GM12864 (cell line): ENCODE measurements around the gene SAC3D1.
"Not testable (repeated sequence)": the region's sequence is repeated elsewhere in the genome, so short reads cannot be mapped to it uniquely, and the experiment has no call there.

Experiments
- DNase-seq: peaks from one replicate; pipeline ENCODE4 v3.0.0-alpha.2; 2011; ENCODE audit warnings: low read depth
- H3K4me3 ChIP-seq: 2 replicates; pipeline ENCODE4 v1.5.1; 2011; ENCODE audit warnings: mild to moderate bottlenecking, low read depth, low read length, control low read depth
- TF ChIP-seq, protein P1 (sequence below): IDR thresholded peaks from 2 replicates; pipeline ENCODE4 v1.5.1; 2011; ENCODE audit warnings: low read depth, mild to moderate bottlenecking, moderate library complexity, low read length, control low read depth, inconsistent platforms; ENCODE audit errors: missing control alignments

SAC3D1 gene

GRCh38 chr11:64999478-64999877, 41.5 kb upstream of the SAC3D1 start:
- H3K4me3 ChIP-seq = no peak overlapping the region
- DNase-seq = no peak
- TF ChIP-seq, protein P1, sequence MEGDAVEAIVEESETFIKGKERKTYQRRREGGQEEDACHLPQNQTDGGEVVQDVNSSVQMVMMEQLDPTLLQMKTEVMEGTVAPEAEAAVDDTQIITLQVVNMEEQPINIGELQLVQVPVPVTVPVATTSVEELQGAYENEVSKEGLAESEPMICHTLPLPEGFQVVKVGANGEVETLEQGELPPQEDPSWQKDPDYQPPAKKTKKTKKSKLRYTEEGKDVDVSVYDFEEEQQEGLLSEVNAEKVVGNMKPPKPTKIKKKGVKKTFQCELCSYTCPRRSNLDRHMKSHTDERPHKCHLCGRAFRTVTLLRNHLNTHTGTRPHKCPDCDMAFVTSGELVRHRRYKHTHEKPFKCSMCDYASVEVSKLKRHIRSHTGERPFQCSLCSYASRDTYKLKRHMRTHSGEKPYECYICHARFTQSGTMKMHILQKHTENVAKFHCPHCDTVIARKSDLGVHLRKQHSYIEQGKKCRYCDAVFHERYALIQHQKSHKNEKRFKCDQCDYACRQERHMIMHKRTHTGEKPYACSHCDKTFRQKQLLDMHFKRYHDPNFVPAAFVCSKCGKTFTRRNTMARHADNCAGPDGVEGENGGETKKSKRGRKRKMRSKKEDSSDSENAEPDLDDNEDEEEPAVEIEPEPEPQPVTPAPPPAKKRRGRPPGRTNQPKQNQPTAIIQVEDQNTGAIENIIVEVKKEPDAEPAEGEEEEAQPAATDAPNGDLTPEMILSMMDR = no peak

- TF ChIP-seq, protein P1 = no peak
- no peak overlapping the region for H3K4me3 ChIP-seq
- no peak for DNase-seq
Observed at GRCh38 chr11:65002706-65003105, 38.3 kb upstream of the SAC3D1 start.

GRCh38 chr11:65003282-65003681, 37.7 kb upstream of the SAC3D1 start:
- no peak for DNase-seq
- H3K4me3 ChIP-seq = no peak overlapping the region
- TF ChIP-seq, protein P1 = no peak

- DNase-seq, H3K4me3 ChIP-seq: not testable (repeated sequence)
Observed at GRCh38 chr11:65003968-65004367, 37.0 kb upstream of the SAC3D1 start.

- DNase-seq = no peak
- TF ChIP-seq, protein P1 = no peak
- no peak overlapping the region for H3K4me3 ChIP-seq
Observed at GRCh38 chr11:65008016-65008415, 33.0 kb upstream of the SAC3D1 start.

- DNase-seq = no peak
- no peak overlapping the region for H3K4me3 ChIP-seq
- TF ChIP-seq, protein P1 = no peak
Observed at GRCh38 chr11:65008873-65009272, 32.1 kb upstream of the SAC3D1 start.

DNA sequence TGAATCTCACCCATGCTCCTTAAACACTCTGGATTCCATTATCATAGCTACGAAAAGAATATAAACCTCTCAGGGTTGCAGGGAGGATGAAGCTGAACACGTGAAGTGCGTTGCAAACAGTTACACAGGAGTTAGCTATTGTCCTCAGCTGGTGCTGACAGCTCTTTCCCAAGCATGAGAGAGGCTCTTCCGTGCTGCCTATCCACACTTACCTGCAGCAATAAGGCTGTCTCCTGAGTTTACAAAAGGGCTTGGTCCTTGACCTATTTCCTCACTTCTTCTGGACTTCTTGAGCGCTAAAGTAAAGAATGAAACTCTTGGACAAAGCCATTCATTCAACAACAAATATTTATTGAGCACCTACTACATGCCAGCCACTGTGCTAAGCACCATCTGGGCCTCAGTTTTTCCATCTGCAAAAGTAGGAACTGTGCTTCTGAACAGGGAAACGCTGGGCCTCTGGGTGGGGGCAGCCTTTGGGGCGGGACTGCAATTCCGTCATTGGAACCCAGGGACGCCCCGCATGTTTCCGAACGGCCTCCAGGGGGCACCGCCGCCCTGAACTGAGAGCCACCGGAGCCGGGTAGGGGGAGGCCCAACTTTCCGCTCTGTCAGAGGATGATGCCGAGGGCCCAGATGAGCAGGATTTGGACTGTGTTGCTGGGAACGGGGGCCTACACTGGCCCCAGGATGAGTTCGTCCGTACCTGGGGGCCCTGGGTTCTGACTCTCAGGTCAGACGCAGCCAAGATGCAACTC, 27.7 kb upstream of the SAC3D1 start:
- H3K4me3 ChIP-seq = peak overlapping the region; percentile 74
- DNase-seq = peak; percentile 66
- TF ChIP-seq, protein P1 = peak; percentile 67
